Cardiac muscle cell (in vitro differentiated cells and primary cell): ENCODE results near the gene MAPRE3. TPM values are rescaled to one million over a fixed set of nuclear protein-coding genes. Genes with fewer than 3 reads are reported as not detected.

ENCODE experiments used
- DNase-seq, 2 donors: peaks; one replicate each; pipeline versions ENCODE4 v3.0.0 to v3.0.0-alpha.2; 2010 to 2017; ENCODE audit warnings: low read depth in 1 of 2, low spot score in 1 of 2
- H3K27ac ChIP-seq: fragments of 200-600 bp; sonication (generic); 2 replicates; pipeline ENCODE4 v1.5.1; 2016
- H3K27me3 ChIP-seq: fragments of 200-600 bp; sonication (generic); 2 replicates; pipeline ENCODE4 v1.6.0; 2016; ENCODE audit warnings: control low read depth
- H3K36me3 ChIP-seq: fragments of 200-600 bp; sonication (generic); 2 replicates; pipeline ENCODE4 v1.5.1; 2016; ENCODE audit warnings: control low read depth
- H3K4me1 ChIP-seq: fragments of 200-600 bp; sonication (generic); 2 replicates; pipeline ENCODE4 v1.8.1; 2017; ENCODE audit warnings: low read depth, mild to moderate bottlenecking, mixed run types
- H3K4me3 ChIP-seq: fragments of 200-600 bp; sonication (generic); 2 replicates; pipeline ENCODE4 v1.5.1; 2016; ENCODE audit warnings: mild to moderate bottlenecking
- H3K9me3 ChIP-seq: fragments of 200-600 bp; sonication (generic); 2 replicates; pipeline ENCODE4 v1.5.1; 2017; ENCODE audit warnings: low read depth, mild to moderate bottlenecking, control low read depth
- polyA plus RNA-seq: library from polyadenylated mRNA; unstranded; fragments of >200 nt; fragmentation: Nextera tagmentation; extraction: Ambion mirVana; gene quantifications from 2 replicates; pipeline ENCODE4 v1.2.1, GENCODE V29; 2016
- total RNA-seq: library from RNA; depleted of rRNA; stranded (reverse); fragments of >200 nt; gene quantifications from 2 replicates; pipeline ENCODE4 v1.2.3, GENCODE V29; 2016
- TF ChIP-seq, protein P1 (sequence below): IDR thresholded peaks from 2 replicates; pipeline ENCODE4 v1.5.1; 2012; ENCODE audit warnings: low read depth, mild to moderate bottlenecking, low read length

Gene MAPRE3
- total and polyA plus RNA-seq, 2 experiments from 2014 or later, result 143 to 212 TPM

DNA sequence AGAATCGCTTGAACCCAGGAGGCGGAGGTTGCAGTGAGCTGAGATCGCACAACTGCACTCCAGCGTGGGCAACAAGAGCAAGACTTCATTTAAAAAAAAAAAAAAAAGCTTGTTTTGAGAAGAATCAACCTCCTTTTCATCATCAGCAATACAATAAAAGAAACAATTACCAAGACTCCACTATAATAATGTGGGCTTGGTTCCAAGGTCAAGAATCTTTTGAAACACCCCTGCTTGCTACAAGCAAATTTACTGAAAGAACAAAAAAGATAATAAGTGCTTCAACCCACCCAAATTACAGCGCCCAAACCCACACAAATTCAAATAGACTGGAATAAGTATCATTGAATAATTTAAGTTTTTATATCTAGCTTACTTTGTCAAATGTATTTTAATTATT, 33.6 kb upstream of the MAPRE3 start:
- no peaks in the 10 kb centered on the region for H3K36me3 ChIP-seq
- TF ChIP-seq, protein P1, sequence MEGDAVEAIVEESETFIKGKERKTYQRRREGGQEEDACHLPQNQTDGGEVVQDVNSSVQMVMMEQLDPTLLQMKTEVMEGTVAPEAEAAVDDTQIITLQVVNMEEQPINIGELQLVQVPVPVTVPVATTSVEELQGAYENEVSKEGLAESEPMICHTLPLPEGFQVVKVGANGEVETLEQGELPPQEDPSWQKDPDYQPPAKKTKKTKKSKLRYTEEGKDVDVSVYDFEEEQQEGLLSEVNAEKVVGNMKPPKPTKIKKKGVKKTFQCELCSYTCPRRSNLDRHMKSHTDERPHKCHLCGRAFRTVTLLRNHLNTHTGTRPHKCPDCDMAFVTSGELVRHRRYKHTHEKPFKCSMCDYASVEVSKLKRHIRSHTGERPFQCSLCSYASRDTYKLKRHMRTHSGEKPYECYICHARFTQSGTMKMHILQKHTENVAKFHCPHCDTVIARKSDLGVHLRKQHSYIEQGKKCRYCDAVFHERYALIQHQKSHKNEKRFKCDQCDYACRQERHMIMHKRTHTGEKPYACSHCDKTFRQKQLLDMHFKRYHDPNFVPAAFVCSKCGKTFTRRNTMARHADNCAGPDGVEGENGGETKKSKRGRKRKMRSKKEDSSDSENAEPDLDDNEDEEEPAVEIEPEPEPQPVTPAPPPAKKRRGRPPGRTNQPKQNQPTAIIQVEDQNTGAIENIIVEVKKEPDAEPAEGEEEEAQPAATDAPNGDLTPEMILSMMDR, result no peak
- no peaks in the 10 kb centered on the region for H3K27me3 ChIP-seq
- no peaks in the 10 kb centered on the region for H3K4me1 ChIP-seq
- H3K4me3 ChIP-seq, result no peak overlapping the region
- DNase-seq, result no peak
- H3K27ac ChIP-seq, result no peak overlapping the region
- H3K9me3 ChIP-seq, result no peaks in the 10 kb centered on the region

DNA sequence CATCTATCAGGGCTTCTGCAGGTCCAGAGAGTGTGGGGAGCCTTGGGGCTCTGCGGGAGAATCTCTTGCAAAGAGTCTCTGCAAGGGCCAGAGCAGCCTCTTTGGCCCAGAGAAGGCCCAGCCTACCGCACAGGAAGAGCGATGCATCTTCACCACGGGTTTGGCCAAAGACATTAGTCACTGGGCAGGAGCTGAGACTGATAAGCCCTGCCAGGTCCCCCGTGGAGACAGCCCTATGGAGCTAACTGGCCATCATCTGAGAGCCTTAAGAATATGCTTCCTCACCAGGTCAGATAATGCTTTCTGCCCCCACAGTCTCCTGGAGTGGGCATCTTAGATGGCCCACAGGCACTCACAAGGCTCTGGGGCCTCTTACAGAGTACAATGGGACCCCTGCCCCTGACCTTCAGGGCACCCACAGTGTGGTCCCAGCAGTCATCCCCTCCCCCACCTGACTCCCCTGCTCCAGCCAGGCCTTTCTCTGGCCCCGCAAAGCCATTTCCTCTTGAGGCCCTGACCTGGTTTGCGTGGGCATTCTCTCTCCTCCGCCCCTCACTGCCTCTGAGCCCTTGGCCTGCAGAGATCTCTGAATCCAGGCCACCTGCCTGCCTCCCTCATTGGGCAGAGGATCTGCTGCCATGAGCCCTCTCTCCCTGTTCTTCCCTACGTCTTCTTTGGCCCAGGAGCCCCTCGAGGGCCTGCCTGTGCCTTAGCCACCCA, 31.9 kb upstream of the MAPRE3 start:
- no peak overlapping the region for H3K4me3 ChIP-seq

DNA sequence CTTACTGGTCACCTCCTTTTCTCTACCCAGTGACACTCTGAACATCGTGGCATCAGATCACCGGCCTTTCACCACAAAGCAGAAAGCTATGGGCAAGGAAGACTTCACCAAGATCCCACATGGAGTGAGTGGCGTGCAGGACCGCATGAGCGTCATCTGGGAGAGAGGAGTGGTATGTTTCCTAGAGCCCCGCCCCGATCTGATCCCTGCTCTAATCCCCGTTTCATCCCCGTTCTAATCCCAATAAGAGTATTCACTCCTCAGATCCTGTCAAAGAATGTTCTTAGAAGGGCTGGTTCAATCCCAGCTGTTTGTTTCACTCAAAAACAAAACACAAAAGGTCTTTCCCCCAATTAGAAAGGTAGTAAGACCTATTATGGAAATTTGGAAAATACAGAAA, 30.4 kb upstream of the MAPRE3 start:
- TF ChIP-seq, protein P1, result no peak
- Histone ChIP-seq H3K27ac (no peak overlapping the region), H3K4me1 (no peaks in the 10 kb centered on the region), H3K36me3 (no peaks in the 10 kb centered on the region), H3K9me3 (no peaks in the 10 kb centered on the region), H3K27me3 (peaks cover 16% of the 10 kb centered on the region), H3K4me3 (no peak overlapping the region)
- no peak for DNase-seq

More for the DNA sequence above, 31.9 kb upstream of the MAPRE3 start:
- H3K4me1 ChIP-seq, result no peaks in the 10 kb centered on the region
- no peak overlapping the region for H3K27ac ChIP-seq
- no peaks in the 10 kb centered on the region for H3K9me3 ChIP-seq
- no peaks in the 10 kb centered on the region for H3K36me3 ChIP-seq
- H3K27me3 ChIP-seq, result peaks cover 9% of the 10 kb centered on the region
- TF ChIP-seq, protein P1, result no peak
- no peak for DNase-seq

- H3K4me3 ChIP-seq, result no peak overlapping the region
- H3K36me3 ChIP-seq, result no peaks in the 10 kb centered on the region
- TF ChIP-seq, protein P1, result no peak
- H3K27ac ChIP-seq, result no peak overlapping the region
- no peak for DNase-seq
- peaks cover 16% of the 10 kb centered on the region for H3K27me3 ChIP-seq
- H3K4me1 ChIP-seq, result peaks cover under 1% of the 10 kb centered on the region
- H3K9me3 ChIP-seq, result no peaks in the 10 kb centered on the region
These were observed 29.0 kb upstream of the MAPRE3 start for GRCh38 chr2:26941486-26941885.

DNA sequence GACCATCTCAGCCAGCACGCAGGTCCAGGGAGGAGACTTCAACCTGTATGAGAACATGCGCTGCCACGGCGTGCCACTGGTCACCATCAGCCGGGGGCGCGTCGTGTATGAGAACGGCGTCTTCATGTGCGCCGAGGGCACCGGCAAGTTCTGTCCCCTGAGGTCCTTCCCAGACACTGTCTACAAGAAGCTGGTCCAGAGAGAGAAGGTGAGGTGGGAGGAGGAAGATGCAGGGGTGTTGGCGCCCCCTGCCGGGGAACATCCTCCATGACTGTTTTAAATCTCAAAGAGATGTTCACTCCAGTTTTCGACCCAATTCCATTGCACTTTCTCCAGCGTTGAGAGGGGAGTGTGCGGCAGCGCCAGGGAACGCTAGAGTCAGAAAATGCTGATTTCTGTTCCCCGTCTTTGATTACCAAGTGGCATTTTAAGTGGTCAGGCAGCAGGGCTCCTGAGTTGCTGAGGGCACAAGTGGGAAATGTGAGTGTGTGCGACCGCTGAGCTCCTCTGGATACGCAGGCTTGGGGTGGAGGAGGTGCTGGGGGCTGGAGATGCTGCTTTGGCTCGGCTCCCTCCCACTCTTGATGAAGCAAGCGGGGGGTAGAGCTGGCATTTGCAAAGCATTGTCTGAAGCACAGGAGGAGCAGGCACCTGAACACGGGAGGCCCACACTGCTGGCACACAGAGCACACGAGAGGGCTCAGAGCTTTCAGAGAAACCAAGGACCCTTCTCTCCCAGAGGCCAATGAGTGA, 27.7 kb upstream of the MAPRE3 start:
- Histone ChIP-seq H3K27ac (no peak overlapping the region), H3K27me3 (peaks cover 16% of the 10 kb centered on the region), H3K4me3 (no peak overlapping the region), H3K4me1 (peaks cover 13% of the 10 kb centered on the region), H3K9me3 (no peaks in the 10 kb centered on the region), H3K36me3 (no peaks in the 10 kb centered on the region)
- TF ChIP-seq, protein P1, result peak; percentile 82
- peak; percentile 73 to 74 for DNase-seq
